PC-3 (cell line): ENCODE data around the gene ADAM23.

Experiments used
- EZH2 ChIP-seq: fragments of 300-600 bp; sonication (generic); IDR thresholded peaks from one replicate; pipeline ENCODE4 v1.6.1; 2017; ENCODE audit warnings: antibody characterized with exemption, mild to moderate bottlenecking, low read length; ENCODE audit not compliant: unreplicated experiment
- TF ChIP-seq, protein P1 (sequence below): fragments of 300-600 bp; sonication (generic); conservative IDR thresholded peaks from 2 replicates; pipeline ENCODE4 v1.5.1; 2017; ENCODE audit warnings: antibody characterized with exemption, low read depth, mild to moderate bottlenecking, low read length

DNA sequence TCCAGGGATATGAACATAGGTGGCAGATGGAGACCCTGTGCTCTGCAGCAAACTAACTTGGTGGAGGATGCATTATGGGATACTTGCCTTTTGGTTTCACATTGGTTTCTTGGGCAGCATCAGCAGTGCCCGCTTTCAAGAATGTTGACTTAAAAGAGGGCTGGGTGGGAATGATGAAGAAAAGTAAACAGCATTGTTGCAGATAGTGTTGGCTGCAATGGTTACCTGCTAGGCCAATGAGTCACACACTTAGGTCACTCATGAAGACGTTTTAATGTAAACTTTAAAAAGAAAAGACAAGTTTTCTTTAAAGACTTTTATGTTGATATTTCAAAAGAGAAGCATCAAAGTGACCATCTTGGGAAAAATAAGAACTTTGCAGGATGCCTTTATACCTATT is 172.8 kb downstream of the ADAM23 start:
- TF ChIP-seq, protein P1, sequence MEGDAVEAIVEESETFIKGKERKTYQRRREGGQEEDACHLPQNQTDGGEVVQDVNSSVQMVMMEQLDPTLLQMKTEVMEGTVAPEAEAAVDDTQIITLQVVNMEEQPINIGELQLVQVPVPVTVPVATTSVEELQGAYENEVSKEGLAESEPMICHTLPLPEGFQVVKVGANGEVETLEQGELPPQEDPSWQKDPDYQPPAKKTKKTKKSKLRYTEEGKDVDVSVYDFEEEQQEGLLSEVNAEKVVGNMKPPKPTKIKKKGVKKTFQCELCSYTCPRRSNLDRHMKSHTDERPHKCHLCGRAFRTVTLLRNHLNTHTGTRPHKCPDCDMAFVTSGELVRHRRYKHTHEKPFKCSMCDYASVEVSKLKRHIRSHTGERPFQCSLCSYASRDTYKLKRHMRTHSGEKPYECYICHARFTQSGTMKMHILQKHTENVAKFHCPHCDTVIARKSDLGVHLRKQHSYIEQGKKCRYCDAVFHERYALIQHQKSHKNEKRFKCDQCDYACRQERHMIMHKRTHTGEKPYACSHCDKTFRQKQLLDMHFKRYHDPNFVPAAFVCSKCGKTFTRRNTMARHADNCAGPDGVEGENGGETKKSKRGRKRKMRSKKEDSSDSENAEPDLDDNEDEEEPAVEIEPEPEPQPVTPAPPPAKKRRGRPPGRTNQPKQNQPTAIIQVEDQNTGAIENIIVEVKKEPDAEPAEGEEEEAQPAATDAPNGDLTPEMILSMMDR: no peak
- no peak for TF ChIP-seq EZH2
